GM13977 (cell line): ENCODE measurements around the gene MSX1.
A peak's percentile ranks its signal among the peaks of the same experiment; 100 is the strongest.

Experiments used
- DNase-seq: peaks from one replicate; pipeline ENCODE4 v3.0.0; 2012; ENCODE audit warnings: low spot score
- in situ Hi-C: fragments of 300-500 bp; cut with MboI; formaldehyde crosslinking; loops from one replicate; pipeline ENCODE4 v1.12.0; 2022; ENCODE audit warnings: low sequenced_read_pairs, low pct_unique_long_range_greater_than_20kb, mixed read lengths, inconsistent platforms; ENCODE audit not compliant: unreplicated experiment
- TF ChIP-seq, protein P1 (sequence below): IDR thresholded peaks from 2 replicates; pipeline ENCODE4 v1.5.1; 2012; ENCODE audit warnings: mild to moderate bottlenecking, control low read depth; ENCODE audit not compliant: insufficient read depth; ENCODE audit errors: extremely low read depth, missing control alignments

Gene MSX1

DNA sequence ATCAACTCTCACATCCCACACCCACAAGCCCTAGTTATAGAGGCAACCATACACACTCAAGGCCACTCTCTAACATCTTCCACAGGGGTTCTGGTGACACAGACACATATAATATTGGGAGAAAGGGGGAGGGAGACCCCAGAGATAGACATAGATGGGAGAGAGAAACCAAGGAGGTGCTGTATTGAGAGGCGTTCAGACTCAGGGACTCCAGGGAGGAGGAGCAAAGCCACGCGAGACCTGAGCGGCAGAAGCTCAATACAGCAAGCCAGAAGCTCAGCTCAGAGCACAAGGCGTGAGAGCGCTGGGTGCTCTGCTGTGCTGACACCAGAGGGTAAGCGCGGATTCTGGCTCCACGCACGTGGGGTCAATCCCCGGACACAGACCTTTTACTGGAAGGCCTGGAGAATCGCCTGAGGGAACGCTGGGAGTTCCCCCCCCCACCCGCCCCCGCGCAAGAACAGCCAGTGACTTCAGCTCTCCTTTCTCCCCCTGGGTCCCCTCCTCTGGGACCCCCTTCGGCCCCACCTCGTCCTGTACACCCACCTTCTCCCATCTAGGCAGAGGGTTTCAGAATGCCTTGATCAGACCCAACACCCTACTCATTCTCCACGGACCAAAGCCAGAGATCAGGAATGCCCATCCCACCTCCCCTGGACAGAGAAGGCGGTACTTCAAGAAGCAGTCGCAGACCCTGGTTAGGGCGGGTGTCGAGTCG is 8.7 kb downstream of the MSX1 start:
- DNase-seq = no peak
- in situ Hi-C loops = no loop called here
- TF ChIP-seq, protein P1, sequence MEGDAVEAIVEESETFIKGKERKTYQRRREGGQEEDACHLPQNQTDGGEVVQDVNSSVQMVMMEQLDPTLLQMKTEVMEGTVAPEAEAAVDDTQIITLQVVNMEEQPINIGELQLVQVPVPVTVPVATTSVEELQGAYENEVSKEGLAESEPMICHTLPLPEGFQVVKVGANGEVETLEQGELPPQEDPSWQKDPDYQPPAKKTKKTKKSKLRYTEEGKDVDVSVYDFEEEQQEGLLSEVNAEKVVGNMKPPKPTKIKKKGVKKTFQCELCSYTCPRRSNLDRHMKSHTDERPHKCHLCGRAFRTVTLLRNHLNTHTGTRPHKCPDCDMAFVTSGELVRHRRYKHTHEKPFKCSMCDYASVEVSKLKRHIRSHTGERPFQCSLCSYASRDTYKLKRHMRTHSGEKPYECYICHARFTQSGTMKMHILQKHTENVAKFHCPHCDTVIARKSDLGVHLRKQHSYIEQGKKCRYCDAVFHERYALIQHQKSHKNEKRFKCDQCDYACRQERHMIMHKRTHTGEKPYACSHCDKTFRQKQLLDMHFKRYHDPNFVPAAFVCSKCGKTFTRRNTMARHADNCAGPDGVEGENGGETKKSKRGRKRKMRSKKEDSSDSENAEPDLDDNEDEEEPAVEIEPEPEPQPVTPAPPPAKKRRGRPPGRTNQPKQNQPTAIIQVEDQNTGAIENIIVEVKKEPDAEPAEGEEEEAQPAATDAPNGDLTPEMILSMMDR = no peak

DNA sequence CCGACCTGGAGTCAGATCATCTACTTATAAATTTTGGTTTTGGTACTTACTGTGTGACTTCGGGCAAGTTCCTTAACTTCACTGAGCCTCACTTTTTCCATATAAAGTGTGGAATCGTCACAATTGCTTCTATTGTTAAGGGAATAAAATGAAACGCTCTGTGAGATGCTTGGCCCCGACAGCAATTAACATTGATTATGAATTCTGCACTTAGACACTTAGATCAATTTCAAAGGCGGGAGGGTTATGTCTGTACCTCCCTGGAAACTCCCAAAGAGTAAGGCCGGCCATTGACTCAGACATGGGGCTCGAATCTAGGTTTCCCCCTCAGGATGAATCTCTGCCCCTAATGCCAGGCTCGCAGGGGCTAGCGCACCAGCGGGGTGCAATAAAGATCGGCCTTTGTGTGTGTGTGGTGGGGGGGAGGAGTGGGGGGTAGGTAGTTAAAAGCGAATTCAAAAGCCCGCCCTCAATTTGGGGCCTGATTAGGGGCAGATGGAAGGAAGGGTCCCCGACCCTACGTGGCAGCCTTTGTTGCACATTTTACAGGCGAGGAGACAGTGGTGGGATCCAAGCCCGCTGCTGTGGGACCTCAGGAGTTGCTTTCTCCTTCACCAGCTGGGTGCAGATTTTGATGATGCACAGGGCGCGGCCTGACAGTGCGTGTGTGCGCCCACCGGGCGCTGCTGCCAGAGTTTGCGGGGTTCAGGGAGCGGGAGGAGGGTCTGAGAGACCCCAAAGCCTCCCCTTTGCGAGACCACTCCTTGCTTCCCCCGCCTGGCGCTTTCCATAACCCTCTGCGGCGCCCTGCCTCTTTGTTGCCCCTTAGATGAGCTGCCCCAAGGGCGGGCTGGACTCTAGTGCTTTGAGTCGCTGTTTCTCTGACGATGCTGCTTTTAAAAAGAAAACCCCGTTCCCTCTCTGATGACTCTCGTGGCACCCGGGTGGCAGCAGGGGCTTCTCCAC is 9.6 kb downstream of the MSX1 start:
- DNase-seq = no peak
- in situ Hi-C loops = no loop called here
- TF ChIP-seq, protein P1 = no peak

DNA sequence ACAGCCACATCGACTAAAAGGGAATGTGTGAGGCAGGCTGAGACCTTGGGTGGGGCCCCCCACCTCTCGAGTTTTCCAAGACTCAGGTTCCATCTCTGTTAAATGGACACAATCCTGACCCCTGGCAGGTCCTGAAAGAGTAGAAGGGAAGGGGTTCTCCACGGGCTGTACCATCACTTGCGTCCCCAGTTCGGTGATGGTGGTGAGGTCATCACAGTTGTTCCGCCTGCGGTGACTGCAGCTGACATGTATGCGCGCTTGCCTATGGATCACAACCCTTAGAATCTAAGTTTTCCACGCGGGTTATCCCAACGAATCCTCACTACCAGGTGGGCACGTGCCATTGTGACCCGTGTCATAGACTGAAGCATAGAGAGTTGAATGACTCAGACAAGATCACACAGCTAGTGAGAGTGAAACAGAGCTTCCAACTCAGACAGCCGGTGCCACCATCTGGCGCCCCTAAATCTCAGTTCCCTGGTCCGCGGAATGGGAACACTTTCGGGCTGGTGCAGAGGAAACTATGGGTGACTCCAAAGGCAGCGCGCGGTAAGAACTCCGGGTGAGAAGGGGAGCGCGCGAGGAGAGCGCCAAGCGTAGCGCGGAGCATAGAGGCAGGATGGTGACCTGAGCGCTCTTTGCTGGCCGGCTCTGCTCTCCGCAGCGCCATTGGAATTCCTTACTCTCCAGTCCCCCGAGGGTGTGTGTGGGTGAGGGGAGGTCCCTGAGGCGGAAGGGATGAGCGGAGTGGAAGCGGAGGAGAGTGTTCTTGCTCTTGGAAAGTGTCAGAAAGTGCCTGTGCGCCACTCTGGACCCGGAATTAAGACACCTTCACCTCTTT is 10.5 kb downstream of the MSX1 start:
- TF ChIP-seq, protein P1 = no peak
- DNase-seq = no peak
- in situ Hi-C loops = no loop called here

DNA sequence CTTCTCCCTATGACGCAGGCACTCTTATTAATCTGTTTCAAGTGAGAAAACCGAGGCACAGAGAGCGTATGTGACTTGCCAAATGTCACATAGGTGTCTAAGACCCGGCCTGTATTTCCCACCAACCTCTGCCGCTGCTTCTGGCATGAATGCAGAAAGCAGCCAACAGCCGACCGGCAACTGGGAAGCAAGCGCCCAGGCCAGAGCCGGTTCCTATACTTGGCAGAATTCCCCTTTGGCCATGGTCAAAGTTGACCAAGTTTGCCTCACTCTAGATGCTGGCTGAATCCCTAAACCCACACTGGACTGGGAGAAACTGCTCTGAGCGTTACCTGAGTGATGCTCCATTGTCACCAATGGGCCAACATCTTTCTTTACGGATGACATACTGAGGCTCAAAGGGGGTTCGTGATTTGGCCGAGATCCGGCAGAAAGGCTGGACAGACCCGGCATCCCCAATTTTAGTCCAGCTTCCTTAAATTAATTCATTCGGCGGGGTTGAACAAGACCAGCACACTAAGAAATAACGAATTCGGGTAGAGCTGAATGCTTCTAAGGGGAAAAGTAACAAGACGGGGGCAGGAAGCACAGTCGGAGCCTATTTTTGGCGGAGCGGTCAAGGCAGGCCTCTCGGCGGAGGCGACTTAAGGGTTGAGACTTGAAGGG is 11.2 kb downstream of the MSX1 start:
- in situ Hi-C loops = no loop called here
- TF ChIP-seq, protein P1 = no peak
- no peak for DNase-seq

DNA sequence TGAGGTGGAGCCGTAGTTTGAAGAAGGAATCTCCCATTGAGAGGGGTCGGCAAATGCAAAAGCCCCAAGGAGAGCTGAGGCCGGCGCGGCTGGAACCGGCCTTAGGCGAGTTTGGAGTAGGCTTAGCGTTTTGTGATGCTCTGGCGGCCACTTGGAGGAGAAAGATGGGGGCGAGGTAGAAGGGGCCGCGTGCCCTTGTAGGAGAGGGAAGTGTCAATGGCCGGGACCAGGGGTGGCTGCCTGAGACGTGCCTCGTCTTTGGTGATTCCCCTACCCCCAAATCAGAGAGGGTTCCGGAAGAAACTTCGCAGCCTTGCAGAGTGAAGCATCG is 11.7 kb downstream of the MSX1 start:
- TF ChIP-seq, protein P1 = no peak
- DNase-seq = peak; percentile 39
- in situ Hi-C loops = no loop called here
